ENCODE results near the gene CDY1.
"Not testable (repeated sequence)": the region's sequence is repeated elsewhere in the genome, so short reads cannot be mapped to it uniquely, and the experiment has no call there.

The CDY1 gene, protein sequence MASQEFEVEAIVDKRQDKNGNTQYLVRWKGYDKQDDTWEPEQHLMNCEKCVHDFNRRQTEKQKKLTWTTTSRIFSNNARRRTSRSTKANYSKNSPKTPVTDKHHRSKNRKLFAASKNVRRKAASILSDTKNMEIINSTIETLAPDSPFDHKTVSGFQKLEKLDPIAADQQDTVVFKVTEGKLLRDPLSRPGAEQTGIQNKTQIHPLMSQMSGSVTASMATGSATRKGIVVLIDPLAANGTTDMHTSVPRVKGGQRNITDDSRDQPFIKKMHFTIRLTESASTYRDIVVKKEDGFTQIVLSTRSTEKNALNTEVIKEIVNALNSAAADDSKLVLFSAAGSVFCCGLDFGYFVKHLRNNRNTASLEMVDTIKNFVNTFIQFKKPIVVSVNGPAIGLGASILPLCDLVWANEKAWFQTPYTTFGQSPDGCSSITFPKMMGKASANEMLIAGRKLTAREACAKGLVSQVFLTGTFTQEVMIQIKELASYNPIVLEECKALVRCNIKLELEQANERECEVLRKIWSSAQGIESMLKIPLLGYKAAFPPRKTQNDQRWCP

DNA sequence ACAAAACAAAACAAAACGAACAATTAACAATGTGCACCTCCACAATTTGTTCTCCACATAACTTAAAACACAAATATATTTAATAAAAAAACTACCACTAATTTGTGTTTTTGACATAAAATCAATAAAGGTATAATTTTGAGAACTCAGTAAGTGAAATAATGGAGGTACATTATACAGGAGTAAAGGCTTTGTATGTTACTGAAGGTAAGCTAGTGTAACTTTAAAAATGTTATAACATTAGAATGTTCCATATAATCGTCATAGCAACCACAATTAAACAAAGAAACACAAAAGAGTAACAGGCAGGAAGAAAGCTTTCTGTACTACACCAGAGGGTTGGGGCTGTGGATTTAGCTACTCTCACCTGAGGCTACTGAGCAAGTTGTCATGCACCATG lies at the start of gene CDY1:
TSS of gene CDY1 (plus strand) at position 301 of the 400 bp plus-strand sequence. CDS start 326 bp downstream, outside the sequence.
- H3K4me3 ChIP-seq (replicated peaks; ENCODE audit: low read depth, low read length); DNase-seq (ENCODE audit: extremely low read depth, low read depth): not testable (repeated sequence)

DNA sequence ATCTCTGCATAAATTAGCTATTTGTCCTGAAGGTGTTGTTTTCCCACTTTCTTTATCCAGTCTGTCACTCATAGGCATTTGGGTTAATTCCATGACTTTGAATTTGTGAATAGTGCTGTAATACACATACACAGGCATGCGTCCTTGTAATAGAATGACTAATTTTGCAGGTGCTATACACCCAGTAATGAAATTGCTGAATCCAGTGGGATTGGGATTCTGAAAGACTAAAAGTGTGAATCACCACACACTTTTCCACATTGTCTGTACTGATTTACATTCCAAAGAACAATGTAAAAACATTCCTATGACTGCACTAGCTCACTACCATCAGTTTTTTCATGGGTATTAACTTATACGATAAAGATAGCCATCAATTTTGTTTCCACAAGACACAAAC lies 28.6 kb upstream of the CDY1 start:
- not testable (repeated sequence) for H3K4me3 ChIP-seq (replicated peaks; ENCODE audit: low read depth, low read length); DNase-seq (ENCODE audit: extremely low read depth, low read depth)

DNA sequence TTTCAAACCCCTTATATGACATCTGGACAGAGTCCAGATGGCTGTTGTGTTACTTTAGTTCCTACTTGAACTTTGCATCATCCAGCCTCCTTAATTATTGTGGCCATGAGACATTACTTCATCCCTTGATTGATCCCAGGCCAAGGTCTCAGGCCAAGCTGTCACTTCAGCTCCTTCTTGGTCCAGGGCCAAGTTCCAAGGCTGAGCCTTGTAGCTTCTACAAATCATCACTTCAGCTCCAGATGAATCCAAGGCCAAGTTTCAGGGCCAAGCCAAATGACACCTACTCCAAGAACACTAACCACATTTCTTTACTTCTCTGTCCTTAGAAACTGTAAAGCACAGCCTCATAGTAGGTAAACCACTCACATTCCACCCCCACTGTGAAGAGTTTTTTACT lies 1.7 kb upstream of the CDY1 start:
- not testable (repeated sequence) for H3K4me3 ChIP-seq (replicated peaks; ENCODE audit: low read depth, low read length); DNase-seq (ENCODE audit: extremely low read depth, low read depth)

DNA sequence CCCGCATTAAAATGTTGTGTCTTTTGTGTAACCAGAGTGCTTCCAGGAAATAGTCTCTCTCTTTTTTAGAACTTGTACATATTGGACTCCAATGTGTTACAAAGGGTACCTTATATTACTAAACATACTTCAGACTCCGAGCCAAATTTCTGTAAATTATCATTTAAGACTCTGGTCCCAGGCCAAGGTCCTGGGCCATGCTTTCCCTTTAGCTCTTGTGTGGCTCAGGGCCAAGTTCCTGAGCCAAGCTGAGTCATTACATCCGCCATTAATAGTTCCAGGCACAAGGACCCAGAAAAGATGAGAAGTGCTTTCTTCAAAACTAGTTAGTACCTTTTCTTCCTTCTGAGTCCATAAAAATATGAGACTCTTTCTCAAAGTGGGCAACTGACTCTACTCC lies 4.6 kb downstream of the CDY1 start:
- H3K4me3 ChIP-seq (replicated peaks; ENCODE audit: low read depth, low read length); DNase-seq (ENCODE audit: extremely low read depth, low read depth): not testable (repeated sequence)

DNA sequence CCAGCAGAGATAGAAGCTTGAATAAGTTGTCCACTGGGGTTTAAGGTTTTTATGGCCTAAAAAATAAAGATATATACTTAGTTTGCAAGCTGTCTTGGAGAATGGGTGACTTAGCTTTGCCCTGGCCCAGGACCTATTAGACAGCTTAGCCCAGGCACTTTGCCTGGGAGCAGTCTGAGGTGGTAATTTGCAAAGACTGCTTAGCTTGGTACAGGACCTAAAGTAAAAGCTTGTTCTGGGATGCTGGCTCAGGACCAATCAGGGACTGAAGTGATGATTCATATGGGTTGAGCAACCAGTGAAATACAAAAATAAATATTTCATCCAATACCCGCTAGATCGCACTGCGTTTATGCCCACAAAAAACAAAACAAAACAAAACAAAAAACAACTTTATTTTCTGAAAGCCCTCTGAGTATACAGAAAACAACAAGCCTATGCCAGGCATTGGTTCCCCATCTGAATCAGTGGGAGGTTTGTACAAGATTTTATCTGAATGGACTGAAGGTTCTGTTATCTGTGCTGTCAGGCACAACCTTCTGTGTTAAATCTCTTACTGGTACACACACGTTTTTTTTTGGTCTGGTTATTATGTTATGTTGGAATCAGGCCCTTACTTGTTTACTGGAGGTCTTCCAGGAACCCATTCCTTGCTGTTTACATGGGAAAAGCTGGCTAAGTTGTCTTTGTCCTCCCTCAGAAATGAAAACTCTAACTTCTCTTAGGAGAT lies 8.6 kb downstream of the CDY1 start:
- DNase-seq (ENCODE audit: extremely low read depth, low read depth); H3K4me3 ChIP-seq (replicated peaks; ENCODE audit: low read depth, low read length): not testable (repeated sequence)

DNA sequence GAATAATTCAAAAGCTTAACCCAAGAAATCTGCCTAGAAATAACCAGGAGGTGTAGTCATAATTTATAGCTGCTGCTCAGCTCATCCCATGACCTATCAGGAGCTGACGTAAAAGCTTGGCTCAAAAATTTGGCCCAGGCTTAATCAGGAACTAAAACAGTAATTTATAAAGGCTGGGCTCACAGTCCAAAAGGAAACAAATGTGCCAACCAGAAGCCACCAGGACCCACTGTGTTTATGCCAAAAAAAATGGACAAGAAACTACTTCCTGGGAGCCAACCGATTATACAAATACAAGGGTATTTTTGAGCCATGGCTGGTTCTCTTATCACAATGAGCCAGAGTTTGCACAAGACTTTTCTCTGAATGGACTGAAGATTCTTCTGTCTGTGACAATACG lies 17.9 kb downstream of the CDY1 start:
- not testable (repeated sequence) for DNase-seq (ENCODE audit: extremely low read depth, low read depth); H3K4me3 ChIP-seq (replicated peaks; ENCODE audit: low read depth, low read length)

DNA sequence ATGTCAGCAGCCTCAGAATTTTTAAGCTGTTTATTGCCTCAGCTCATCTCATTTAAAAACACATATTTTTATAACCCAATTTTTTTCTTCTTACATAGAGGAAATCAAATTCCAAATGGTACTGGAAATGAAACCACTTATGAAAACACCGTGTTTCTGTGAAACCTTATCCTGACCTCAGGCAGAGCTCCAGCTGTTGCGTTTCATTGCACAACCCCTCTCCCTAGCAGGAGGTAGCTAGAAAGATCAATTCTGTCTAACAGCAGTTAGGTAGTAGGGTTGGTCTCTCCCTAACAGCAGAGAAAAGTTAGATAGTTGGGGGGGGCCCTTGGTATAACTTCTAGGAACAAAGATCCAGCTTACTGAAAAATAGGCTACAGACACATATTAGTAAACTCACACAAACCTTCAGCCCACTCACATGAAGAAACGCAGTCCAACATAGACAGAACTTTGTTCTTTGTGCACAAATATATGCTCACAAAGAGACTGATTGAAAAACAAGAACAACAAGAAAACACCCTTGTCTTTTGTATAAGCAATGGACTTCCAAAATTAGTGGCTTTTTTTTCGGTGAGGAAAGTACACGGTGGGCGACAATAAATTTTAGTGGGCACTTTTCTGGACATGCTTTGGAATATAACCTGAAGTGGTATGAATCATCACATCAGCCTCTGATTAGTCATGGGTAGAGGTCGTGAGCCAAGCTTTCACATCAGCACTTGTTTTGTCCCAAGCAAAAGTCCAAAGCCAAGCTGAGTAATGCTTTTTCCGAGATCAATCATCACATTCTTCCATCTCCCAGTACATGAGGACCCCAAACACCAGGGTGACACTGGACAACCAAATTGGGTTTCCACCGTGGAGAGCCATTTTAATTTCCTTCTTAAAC lies 21.4 kb downstream of the CDY1 start:
- not testable (repeated sequence) for DNase-seq (ENCODE audit: extremely low read depth, low read depth); H3K4me3 ChIP-seq (replicated peaks; ENCODE audit: low read depth, low read length)
